Measurements from ENCODE around the gene NARS2. TPM values are rescaled to one million over a fixed set of nuclear protein-coding genes. Genes with fewer than 3 reads are reported as not detected.

NARS2 gene
- total RNA-seq, 1 donor from 2014 or later = 28.2 TPM

GRCh38 chr11:78562398-78562797 lies 12.3 kb downstream of the NARS2 start:
- no peaks in the 10 kb centered on the region for H3K27me3 Mint-ChIP-seq (ENCODE audit: low read depth)
- H3K27ac Mint-ChIP-seq (ENCODE audit: unreplicated experiment) = no peak overlapping the region
- H3K36me3 Mint-ChIP-seq (ENCODE audit: low read depth) = peaks cover 10% of the 10 kb centered on the region
- TF ChIP-seq CTCF (conservative IDR thresholded peaks at IDR 0.05) = no peak
- H3K9me3 Mint-ChIP-seq = no peaks in the 10 kb centered on the region
- DNase-seq (ENCODE audit: low read depth, low spot score) = no peak
- H3K4me3 Mint-ChIP-seq = no peak overlapping the region
- peaks cover 41% of the 10 kb centered on the region for H3K4me1 Mint-ChIP-seq

- peak overlapping the region; percentile 94 for H3K27ac Mint-ChIP-seq (ENCODE audit: unreplicated experiment)
- peaks cover 24% of the 10 kb centered on the region for H3K36me3 Mint-ChIP-seq (ENCODE audit: low read depth)
- DNase-seq (ENCODE audit: low read depth, low spot score) = no peak
- no peak for TF ChIP-seq CTCF (conservative IDR thresholded peaks at IDR 0.05)
- H3K27me3 Mint-ChIP-seq (ENCODE audit: low read depth) = no peaks in the 10 kb centered on the region
- H3K4me1 Mint-ChIP-seq = peaks cover 41% of the 10 kb centered on the region
- H3K4me3 Mint-ChIP-seq = no peak overlapping the region
- no peaks in the 10 kb centered on the region for H3K9me3 Mint-ChIP-seq
Observed at GRCh38 chr11:78560826-78561484, 13.7 kb downstream of the NARS2 start.

- peaks cover 41% of the 10 kb centered on the region for H3K4me1 Mint-ChIP-seq
- peak overlapping the region; percentile 9 for H3K27ac Mint-ChIP-seq (ENCODE audit: unreplicated experiment)
- H3K9me3 Mint-ChIP-seq = no peaks in the 10 kb centered on the region
- H3K27me3 Mint-ChIP-seq (ENCODE audit: low read depth) = no peaks in the 10 kb centered on the region
- DNase-seq (ENCODE audit: low read depth, low spot score) = no peak
- peaks cover 32% of the 10 kb centered on the region for H3K36me3 Mint-ChIP-seq (ENCODE audit: low read depth)
- H3K4me3 Mint-ChIP-seq = no peak overlapping the region
- no peak for TF ChIP-seq CTCF (conservative IDR thresholded peaks at IDR 0.05)
Observed at GRCh38 chr11:78560153-78560552, 14.5 kb downstream of the NARS2 start.

- H3K4me3 Mint-ChIP-seq = no peak overlapping the region
- H3K27me3 Mint-ChIP-seq (ENCODE audit: low read depth) = no peaks in the 10 kb centered on the region
- peaks cover 35% of the 10 kb centered on the region for H3K4me1 Mint-ChIP-seq
- peaks cover under 1% of the 10 kb centered on the region for H3K9me3 Mint-ChIP-seq
- H3K36me3 Mint-ChIP-seq (ENCODE audit: low read depth) = peaks cover 52% of the 10 kb centered on the region
- TF ChIP-seq CTCF (conservative IDR thresholded peaks at IDR 0.05) = no peak
- DNase-seq (ENCODE audit: low read depth, low spot score) = no peak
- H3K27ac Mint-ChIP-seq (ENCODE audit: unreplicated experiment) = no peak overlapping the region
Observed at GRCh38 chr11:78557236-78557635, 17.4 kb downstream of the NARS2 start.

- no peak for TF ChIP-seq CTCF (conservative IDR thresholded peaks at IDR 0.05)
- Mint-ChIP-seq H3K9me3 (peaks cover 3% of the 10 kb centered on the region), H3K27me3 (ENCODE audit: low read depth) (no peaks in the 10 kb centered on the region), H3K4me1 (peaks cover 19% of the 10 kb centered on the region), H3K27ac (ENCODE audit: unreplicated experiment) (no peak overlapping the region), H3K36me3 (ENCODE audit: low read depth) (peaks cover 58% of the 10 kb centered on the region), H3K4me3 (no peak overlapping the region)
- DNase-seq (ENCODE audit: low read depth, low spot score) = no peak
Observed at GRCh38 chr11:78555592-78555991, 19.1 kb downstream of the NARS2 start.
